ENCODE results near the gene VSIG8. TPM values are rescaled to one million over a fixed set of nuclear protein-coding genes. Genes with fewer than 3 reads are reported as not detected.

The VSIG8 gene
- total and polyA plus RNA-seq, 2 donors (not counting 3 experiments of a cell fraction or from before 2014, with no cell fraction given), result not detected

DNA sequence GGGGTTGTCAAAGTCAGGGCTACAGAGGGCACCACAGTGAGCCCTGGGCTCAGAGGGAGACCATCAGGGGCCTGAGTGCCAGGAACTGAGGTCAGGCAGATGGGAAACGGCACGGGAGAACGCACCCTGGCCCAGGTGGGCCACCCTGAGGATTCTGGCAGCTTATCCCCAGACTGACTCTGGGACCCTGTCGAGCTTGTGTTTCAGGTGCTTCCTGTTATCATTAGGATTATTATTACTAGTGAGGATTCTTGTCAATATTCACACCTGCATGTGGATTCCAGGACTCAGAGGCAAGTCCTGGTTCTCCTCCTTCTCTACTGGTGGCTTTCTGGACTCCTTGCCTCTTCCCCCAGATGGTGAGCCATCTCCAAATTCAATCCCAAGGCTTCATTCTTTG is 15.2 kb downstream of the VSIG8 start:
- Histone ChIP-seq H3K4me1 (ENCODE audit: control insufficient read depth, extremely low read depth, insufficient read depth, low read length) (peaks cover 6% of the 10 kb centered on the region), H3K9ac (replicated peaks; ENCODE audit: extremely low read depth, insufficient read depth, low read length) (no peak overlapping the region), H4K20me1 (replicated peaks; ENCODE audit: control insufficient read depth, extremely low read depth, insufficient read depth, low read length) (no peaks in the 10 kb centered on the region), H3K36me3 (ENCODE audit: control insufficient read depth in 2 of 2, extremely low read depth in 1 of 2, insufficient read depth in 2 of 2, low read length in 2 of 2) (no peaks in the 10 kb centered on the region), H3K9me1 (replicated peaks; ENCODE audit: control insufficient read depth, extremely low read depth, insufficient read depth, low read length) (no peaks in the 10 kb centered on the region), H3K27me3 (ENCODE audit: control insufficient read depth in 2 of 2, insufficient read depth in 2 of 2, low read length in 2 of 2) (peaks cover 0 to 4% of the 10 kb centered on the region in 2 experiments), H2AFZ (ENCODE audit: low read depth, low read length) (no peak overlapping the region), H3K27ac (ENCODE audit: insufficient read depth, low read depth, low read length) (no peak overlapping the region), H3K4me2 (ENCODE audit: insufficient read depth, low read length) (no peak overlapping the region), H3K9me3 (replicated peaks; ENCODE audit: control insufficient read depth, insufficient read depth, low read length) (no peaks in the 10 kb centered on the region), H3K79me2 (ENCODE audit: control insufficient read depth, insufficient read depth, low read length) (no peaks in the 10 kb centered on the region), H3K4me3 (replicated peaks in 1 of 3; ENCODE audit: insufficient read depth in 1 of 3, low read depth in 1 of 3, low read length in 3 of 3) (no peak overlapping the region)
- intact Hi-C loops (cut with micrococcal nuclease) (no loop called here), dilution Hi-C loops (cut with MboI; ENCODE audit: extremely low pct_ligation_motif_present, low sequenced_read_pairs) (no loop called here)
- BruUV-seq (replicated peaks), result no TSS peak
- TF ChIP-seq FOS (IDR thresholded peaks at IDR 0.05; ENCODE audit: borderline replicate concordance, insufficient read depth, low read length), result no peak
- TF ChIP-seq, protein P1, sequence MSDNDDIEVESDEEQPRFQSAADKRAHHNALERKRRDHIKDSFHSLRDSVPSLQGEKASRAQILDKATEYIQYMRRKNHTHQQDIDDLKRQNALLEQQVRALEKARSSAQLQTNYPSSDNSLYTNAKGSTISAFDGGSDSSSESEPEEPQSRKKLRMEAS (IDR thresholded peaks at IDR 0.05; ENCODE audit: insufficient read depth, insufficient read length), result no peak
- TF ChIP-seq, protein P2, sequence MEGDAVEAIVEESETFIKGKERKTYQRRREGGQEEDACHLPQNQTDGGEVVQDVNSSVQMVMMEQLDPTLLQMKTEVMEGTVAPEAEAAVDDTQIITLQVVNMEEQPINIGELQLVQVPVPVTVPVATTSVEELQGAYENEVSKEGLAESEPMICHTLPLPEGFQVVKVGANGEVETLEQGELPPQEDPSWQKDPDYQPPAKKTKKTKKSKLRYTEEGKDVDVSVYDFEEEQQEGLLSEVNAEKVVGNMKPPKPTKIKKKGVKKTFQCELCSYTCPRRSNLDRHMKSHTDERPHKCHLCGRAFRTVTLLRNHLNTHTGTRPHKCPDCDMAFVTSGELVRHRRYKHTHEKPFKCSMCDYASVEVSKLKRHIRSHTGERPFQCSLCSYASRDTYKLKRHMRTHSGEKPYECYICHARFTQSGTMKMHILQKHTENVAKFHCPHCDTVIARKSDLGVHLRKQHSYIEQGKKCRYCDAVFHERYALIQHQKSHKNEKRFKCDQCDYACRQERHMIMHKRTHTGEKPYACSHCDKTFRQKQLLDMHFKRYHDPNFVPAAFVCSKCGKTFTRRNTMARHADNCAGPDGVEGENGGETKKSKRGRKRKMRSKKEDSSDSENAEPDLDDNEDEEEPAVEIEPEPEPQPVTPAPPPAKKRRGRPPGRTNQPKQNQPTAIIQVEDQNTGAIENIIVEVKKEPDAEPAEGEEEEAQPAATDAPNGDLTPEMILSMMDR (IDR thresholded peaks at IDR 0.05; ENCODE audit: extremely low read depth in 1 of 2, insufficient read depth in 1 of 2, low read depth in 1 of 2, low read length in 2 of 2), result no peak
- TF ChIP-seq GATA2 (IDR thresholded peaks at IDR 0.05; ENCODE audit: insufficient read depth, insufficient read length, low read depth, low read length), result no peak
- TF ChIP-seq MYC (IDR thresholded peaks at IDR 0.05; ENCODE audit: low read depth, low read length), result no peak
- no peak for TF ChIP-seq POLR2AphosphoS5 (IDR thresholded peaks at IDR 0.05; ENCODE audit: insufficient read depth, low read depth, low read length)
- no peak for TF ChIP-seq JUN (IDR thresholded peaks at IDR 0.05; ENCODE audit: borderline replicate concordance, insufficient read depth, insufficient read length, low read depth)
- TF ChIP-seq POLR2A (IDR thresholded peaks at IDR 0.05; ENCODE audit: low read depth, low read length), result no peak
- TF ChIP-seq EZH2 (IDR thresholded peaks at IDR 0.05; ENCODE audit: borderline replicate concordance, low read depth, low read length, severe bottlenecking), result no peak
- DNase-seq (ENCODE audit: low read depth, low spot score) (no peak), FAIRE-seq (no peak)
- POLR2A ChIA-PET, result no interaction called here
- CTCF ChIA-PET, result interaction anchor here (0.9 to 1.8 kb wide), 3 partner anchors 11 to 48 kb away, joined by 3 to 4 read pairs (median 4); no protein-coding TSS in a partner anchor
